OCI-LY1 (cell line): ENCODE data around the gene PCDH11Y.
"Not testable (repeated sequence)": the region's sequence is repeated elsewhere in the genome, so short reads cannot be mapped to it uniquely, and the experiment has no call there.

Experiments used
- EZH2 ChIP-seq: fragments of 200-600 bp; sonication (generic), shearing (Covaris generic); IDR thresholded peaks from 2 replicates; pipeline ENCODE4 v1.8.0; 2017; ENCODE audit warnings: borderline replicate concordance, mixed run types, mild to moderate bottlenecking, antibody characterized with exemption, low read length, moderate library complexity, mixed read lengths
- TF ChIP-seq, protein P1 (sequence below): fragments of 200-600 bp; sonication (generic), shearing (Covaris generic); IDR thresholded peaks from 2 replicates; pipeline ENCODE4 v1.5.1; 2017; ENCODE audit warnings: mild to moderate bottlenecking, antibody characterized with exemption, low read length, moderate library complexity, mixed read lengths

DNA sequence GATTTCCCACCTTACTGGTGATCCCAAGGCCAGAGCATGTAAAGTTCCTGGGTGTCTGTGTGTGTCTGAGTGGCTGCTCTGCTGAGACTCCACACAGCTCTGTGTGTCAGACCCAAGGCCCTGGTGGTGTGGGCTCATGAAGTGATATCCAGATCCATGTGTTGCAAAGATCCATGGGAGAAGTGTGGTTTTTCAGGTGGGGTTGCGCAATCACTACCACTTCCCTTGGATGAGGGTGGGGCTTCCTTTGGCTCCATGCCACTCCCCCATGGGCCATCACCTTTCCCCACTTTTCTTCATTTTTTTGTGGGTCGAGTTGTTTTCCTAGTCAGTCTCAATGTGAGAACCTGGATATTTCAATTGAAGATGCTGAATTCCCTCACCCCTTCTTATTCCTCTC lies 182.9 kb downstream of the PCDH11Y start:
- TF ChIP-seq EZH2 = not testable (repeated sequence)
- TF ChIP-seq, protein P1, sequence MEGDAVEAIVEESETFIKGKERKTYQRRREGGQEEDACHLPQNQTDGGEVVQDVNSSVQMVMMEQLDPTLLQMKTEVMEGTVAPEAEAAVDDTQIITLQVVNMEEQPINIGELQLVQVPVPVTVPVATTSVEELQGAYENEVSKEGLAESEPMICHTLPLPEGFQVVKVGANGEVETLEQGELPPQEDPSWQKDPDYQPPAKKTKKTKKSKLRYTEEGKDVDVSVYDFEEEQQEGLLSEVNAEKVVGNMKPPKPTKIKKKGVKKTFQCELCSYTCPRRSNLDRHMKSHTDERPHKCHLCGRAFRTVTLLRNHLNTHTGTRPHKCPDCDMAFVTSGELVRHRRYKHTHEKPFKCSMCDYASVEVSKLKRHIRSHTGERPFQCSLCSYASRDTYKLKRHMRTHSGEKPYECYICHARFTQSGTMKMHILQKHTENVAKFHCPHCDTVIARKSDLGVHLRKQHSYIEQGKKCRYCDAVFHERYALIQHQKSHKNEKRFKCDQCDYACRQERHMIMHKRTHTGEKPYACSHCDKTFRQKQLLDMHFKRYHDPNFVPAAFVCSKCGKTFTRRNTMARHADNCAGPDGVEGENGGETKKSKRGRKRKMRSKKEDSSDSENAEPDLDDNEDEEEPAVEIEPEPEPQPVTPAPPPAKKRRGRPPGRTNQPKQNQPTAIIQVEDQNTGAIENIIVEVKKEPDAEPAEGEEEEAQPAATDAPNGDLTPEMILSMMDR = not testable (repeated sequence)
